GDM1 (cell line): ENCODE measurements around the gene STARD13.

Experiments
- DNase-seq: peaks from one replicate; lab custom pipeline; 2025; lab: John Stamatoyannopoulos, UW

The STARD13 gene

DNA sequence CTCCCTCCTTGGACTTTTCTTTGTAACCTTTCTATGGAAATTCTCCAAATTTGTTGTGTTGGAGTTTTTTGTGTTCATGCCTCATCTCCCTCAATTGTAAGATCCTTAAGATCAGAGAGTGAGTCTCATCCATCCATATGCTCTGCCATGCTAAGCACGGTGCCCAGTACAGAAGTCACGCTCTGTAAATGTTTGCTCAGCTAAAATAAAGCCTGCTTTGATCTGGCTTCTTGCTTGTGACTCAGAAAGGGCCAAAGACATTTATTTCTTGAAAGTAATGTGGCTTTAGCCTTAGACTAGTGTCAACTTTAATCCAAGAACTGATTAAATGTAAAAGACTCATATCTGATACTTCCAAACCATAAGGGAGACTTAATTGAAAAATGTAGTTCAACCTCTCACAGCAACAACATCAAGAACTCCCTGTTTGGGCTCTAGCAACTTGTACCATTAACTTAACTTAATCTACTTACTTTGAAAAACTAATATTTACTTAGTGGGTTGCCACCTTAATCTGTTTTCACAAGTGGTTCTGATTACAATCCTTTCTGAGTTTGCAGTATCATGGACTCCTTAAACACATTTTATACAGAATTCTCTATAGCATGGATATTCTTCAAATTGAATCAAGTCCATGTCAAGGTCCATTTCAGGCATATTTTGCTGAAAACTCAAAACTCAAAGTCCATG is 169.1 kb downstream of the STARD13 start:
- no peak for DNase-seq

DNA sequence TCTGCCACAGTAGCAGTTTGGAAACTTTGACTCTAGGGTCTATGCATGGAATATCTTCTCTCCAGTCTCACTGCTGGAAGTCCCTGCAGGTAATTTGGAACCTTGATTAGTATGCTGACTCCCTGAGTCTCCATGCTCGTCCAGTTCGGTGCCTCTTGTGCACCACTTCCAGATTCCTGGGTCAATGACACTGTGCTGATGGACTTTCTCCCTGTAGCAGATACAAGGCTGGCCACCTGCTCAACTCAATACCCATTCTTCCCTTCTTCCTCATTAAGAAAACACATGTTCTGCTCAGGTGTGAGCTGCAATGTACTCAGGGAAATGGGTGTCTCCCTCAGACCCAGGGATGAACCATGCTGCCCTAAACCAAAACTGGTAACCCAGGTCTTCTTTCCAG is 170.3 kb downstream of the STARD13 start:
- no peak for DNase-seq

DNA sequence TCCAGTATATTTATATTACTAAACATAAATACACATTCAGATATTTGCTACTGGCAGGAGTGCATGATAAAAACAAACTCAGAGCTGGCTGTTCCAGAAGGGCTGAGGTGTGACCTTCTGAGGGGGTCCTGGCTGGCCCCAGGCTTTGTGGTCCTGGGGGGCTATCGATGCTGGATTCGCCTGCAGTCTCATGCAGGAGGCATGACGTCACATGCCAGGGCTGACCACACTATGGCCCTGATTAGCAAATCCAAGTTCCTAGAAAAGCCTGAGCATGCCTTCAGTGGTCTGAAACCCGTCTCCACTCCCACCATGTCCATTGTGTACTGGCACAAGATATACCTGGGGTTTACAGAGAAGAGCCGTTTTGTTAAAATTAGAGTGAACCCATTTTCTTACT is 171.4 kb downstream of the STARD13 start:
- no peak for DNase-seq

DNA sequence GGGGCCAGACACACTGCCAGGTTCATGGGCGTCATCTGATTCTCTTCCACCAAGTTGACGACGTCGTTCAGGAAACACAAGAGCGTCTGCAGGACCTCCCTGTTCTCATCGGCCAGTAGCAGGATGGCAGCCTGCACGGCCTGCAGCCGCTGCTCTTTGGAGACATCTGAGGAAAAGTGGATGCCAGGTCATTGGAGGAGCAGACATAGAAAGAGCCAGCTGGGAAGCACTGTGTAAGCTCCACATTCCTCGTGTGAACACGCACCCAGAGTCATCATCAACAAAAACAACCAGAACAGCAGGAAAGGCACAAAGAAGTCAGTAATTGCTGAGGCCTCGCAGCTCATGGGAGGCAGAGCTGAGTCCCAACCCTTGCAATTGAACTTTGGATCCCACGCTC is 172.8 kb downstream of the STARD13 start:
- no peak for DNase-seq

DNA sequence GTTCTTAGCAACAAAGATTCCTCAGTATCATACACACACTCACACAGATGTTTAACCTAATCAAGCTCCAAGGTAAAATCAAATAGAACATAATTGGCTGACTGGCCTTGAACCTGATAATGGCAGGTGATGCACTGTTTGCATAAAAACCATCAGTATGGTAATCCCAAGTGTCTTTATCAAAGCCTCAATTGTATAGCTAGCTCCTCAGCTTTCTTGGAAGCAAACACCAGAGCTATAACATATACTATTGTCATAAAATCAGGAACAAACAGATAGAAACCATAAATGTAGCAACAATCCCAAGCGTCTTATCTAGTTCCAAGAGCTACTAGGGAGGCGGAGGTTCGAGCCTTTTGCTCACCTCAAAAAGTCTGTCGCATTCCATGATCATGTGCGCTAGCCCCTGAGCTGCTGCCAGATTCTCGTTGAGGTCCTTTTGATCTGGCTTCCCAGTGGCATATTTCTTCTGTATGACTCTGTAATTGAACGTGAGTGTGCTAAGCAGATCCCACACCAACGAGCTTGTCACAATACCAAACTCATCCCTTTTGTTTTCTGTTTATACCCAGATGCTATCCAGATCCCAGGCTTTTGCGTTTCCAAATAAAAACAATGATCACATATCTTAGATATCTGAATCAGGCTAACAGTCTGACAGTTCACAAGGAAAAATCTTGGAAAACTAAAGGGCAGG is 174.0 kb downstream of the STARD13 start:
- no peak for DNase-seq

DNA sequence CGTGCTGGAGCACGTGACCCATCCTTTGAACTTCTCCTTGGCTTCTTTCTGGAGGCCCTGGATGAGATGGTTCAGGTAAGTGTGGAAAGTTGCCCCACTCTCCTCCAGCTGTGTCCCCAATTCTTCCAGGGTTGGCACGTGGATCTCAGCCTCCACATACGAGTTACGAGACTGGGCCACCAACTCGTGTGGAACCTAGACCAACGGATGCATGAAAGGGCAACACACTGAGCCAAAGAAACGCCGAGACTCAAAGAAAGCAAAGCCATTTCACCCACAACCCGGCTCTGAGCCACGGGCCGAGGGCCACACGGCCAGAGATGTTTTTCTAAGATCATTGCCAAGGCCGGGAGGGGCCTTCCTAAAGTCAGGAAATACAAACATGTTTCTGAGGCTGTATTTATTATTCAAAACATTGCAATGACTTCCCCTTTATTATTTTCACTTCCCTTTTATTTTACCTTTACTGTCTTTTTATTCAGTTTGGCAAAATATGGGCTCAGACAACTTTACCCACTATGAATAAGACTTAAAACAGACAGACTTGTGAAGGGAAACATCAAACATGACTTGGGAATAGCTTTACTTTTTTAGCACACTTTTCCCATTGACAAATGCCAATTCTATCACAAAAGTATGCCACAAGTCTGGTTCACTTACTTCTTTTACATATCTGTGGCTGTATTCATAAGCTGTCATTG is 174.7 kb downstream of the STARD13 start:
- no peak for DNase-seq

DNA sequence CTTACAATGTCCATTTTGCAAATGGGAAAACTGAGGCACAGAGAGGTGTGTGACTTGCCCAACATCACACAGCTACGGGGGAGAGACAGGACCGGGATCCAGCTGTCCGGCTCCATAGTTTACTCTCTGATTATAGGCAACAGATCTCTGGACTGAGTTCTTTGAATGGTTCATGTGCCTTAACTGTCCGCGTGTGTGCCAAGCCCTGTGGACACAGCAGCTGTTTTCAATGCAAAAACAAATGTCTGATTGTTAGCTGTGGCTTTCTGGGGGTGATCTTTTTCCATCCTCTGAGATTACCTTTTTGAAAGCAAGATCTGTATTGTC is 175.2 kb downstream of the STARD13 start:
- no peak for DNase-seq

DNA sequence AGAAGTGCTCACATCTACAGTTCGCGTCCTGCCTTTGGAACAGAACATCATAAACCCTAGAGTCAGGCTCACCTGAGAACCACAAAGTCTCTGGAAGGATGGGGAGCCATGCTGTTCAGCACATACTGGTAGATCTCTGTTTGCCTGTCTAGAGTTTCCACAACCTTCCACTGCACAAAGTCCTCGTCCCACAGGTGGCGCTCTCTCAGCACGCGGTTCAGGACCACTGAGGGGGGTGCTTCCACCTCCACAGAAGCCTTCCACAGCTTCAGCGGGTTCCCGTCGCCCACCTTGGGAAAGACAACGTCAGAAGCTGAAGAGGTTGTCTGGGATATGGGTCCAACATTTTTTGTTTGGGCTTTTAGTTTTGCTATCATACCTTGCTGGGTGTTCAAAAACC is 175.8 kb downstream of the STARD13 start:
- no peak for DNase-seq

DNA sequence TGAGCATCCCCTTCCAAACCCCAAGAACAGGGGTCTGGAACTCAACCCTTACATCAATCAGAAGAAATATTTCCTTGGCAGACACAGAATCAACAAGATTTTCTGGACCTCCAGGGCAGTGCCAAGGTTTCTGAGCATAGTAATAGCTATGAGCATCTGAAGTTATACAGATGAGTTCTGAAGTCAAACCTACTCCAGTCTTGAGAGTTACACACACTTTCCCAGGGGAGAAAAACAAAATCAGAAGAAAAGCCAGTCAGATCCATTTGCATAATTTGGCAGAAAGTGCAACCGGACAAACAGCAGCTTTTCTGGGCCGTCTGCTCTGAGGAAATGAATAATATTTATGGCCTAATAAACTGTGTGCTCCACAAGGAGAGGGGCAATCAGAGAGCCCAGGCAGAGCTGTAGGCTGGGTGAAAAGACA is 176.3 kb downstream of the STARD13 start:
- DNase-seq = no peak

DNA sequence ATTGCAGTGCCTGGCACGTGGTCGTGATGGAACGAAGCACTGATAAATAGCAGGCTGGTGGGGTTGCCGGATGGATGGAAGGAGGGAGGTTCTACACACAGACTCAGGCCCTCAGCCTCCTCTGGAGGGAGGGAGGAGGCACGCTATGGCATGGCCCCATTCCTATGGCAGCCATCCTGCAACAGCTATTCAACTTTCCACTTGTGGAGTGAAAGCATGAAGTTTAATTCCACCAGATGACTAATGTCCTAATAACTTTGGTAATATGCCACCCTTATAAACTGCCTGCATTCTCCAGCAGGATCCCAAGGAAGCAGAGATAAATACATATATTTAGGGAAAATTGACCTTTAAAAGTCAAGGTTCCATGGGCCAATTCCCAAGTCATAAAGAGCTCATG is 176.9 kb downstream of the STARD13 start:
- DNase-seq = no peak

DNA sequence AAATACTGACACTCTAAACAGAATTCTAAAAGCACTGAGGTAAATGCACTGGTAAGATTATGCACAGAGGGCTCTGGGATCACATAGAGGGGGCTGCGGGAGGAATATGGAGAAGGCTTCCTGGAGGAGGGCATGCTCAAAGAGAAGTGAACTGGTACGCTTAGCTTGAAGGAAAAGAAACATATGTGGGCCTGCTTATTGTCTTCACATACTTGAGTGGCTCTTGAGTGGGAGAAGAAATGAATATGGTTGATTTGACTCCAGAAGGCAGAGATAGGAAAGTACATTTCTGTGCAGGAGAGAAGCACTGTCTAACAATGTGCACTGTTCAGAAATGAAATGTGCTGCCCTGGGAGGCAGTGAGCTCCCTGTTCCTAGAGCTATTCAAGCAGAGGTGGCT is 178.2 kb downstream of the STARD13 start:
- DNase-seq = no peak

DNA sequence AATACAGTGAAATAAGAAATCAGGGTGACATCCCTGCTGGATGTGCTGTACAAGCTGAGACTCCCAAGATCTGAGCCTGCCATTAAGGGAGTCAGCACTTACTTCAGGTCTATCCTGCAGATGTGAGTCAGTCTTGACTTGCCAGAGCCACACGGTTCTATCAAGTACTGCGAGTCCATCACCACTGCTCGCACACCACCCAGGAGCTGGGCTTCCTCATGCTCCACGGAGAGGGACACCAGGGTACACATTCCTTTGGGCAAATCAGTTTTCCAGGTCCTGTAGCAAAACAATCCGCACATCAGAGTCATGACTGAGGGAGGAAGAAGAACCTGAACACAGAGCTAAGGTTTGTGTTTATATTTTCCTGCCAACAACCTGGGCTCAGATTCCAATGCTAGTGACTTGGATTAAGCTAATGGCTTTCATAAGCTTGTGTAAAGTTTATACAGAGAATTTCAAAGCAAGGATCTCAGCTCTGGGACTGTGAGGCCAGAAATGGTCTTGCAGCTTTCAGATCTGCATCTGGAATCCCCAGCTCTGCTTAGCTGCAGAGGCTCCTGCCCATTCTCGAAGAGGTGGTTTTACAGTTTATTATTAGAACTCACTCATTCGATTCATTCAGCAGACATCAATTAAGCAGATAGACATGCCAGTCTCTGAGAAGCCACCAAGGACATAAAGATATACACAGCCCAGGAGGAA is 178.7 kb downstream of the STARD13 start:
- DNase-seq = no peak

DNA sequence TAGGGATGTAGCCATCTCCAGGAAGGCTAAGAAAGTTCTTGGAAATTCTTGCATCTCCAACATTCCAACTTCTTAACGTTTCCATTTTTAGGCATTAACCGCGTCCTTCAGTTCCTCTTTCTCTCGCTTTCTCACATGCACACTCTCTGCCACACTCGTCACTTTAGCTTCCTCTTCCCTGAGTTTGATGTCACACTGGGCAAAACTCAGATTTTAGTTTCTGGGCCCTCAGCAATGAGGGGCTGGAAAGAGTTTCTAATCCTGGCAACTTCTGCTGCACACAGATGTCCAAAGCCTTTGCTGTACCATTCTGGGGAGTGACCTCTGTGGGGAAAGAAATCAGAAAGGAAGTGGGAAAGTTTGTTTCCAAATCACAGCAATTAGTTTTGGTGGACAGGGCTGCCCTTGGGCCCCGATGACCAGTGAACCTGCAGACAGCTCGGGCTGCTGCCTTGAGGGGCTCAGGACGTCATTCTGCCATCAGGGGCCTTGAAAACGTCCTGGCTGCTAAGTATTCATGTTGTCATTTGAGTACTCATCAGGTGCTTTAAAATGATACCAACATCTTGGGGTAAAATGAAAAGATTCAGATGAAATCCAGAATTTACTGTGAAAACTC is 180.1 kb downstream of the STARD13 start:
- peak; percentile 35 for DNase-seq

DNA sequence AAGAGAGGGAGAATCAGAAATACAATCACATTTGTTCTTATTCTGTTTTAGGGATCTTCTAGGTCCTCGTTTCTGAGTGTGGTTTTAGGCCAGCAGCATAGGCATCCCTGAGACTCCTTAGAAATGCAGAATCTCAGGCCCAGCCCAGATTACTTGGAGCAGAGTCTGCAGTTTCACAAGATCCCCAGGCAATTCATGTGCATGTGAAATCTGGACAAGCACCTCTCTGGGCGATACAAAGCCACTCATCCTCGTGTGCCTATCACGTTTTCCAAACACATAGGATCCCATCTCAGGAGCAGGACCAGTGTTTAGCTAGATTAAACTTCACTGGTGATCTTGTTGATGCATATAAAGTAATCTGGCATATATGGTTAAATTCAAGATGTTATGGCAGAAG is 182.1 kb downstream of the STARD13 start:
- DNase-seq = no peak

DNA sequence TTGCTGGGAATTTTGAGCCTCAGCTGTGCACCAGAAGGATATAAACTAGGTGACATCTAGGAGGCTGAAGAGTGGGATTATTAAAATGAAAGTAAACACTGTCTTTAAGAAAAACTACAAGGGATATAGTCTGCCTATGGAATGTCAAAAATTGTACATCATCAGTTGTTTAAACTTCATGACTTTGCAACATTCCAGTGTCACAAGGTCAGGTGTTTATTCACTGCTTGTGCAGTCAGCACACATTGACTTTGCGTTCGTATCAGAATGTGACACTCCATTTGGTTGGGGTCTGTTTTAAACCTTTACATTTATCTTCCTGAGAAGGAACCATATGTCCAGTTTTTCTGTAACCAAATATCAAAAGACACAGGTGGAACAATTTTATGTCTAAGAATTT is 183.7 kb downstream of the STARD13 start:
- no peak for DNase-seq

DNA sequence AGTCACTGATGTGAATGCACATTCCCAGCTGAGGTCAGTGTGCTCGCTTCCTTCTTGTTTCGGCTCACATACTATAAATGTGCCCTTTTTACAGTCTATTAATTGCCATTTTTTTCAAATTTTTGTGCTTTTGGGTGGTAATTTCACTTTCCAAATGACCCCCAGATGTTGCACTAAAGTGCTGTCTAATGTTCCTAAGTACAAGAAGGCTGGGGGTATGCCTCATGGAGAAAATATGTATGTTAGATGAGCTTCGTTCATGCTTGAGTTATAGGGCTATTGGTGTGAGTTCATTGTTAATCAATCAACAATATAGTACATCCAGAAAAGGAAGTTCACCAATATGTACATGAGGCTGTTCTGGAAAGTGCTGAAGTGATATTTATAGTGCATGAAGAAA is 184.7 kb downstream of the STARD13 start:
- no peak for DNase-seq

DNA sequence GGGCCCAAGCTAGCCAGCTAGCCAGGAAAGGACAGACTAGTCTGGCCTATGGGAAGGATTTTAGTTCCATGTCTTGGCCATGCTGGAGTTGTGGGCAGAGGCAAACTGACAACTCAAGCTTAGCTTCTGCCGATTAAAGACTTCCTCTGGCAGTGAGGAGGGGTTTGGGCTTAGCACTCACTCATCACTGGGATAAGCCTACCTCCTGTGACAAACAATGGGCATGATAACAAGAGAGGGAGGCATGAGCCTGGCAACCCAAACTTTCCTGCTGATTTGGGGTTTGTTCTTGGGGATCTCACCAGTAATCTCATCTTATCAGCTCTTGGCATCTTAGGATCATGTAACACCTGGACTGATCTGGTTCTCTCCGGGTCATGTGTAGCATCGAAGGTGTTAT is 185.7 kb downstream of the STARD13 start:
- DNase-seq = no peak

DNA sequence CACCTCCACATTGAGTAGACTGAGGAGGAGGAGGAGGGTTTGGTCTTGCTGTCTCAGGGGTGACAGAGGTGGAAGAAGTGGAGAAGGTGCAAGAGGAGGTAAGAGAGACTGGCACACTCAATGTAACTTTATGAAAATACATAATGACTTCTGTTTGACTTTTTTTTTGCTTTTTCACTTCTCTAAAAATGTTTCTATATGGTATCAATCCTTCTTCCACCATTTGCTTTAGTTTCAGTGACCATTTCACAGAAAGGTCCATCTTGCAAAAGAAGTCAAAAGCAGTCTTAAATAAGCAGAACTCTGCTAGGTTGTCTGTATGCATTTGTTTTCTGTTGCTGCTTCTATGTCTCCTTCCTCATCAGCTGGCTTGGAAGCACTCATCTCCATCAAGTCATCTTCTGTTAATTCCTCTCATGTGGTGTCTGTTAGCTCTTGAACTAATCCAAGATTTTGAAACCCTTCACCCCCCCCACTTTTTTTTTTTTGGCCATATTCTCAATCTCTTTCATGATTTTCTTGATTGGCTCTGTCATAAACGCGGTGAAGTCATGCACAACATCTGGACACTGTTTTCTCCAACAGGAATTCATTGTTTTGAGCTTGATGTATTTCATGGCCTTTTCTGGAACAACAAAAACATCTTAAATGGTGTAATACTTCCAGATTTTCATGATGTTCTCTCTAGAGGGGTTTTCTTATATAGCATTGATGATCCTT is 188.5 kb downstream of the STARD13 start:
- DNase-seq = no peak

DNA sequence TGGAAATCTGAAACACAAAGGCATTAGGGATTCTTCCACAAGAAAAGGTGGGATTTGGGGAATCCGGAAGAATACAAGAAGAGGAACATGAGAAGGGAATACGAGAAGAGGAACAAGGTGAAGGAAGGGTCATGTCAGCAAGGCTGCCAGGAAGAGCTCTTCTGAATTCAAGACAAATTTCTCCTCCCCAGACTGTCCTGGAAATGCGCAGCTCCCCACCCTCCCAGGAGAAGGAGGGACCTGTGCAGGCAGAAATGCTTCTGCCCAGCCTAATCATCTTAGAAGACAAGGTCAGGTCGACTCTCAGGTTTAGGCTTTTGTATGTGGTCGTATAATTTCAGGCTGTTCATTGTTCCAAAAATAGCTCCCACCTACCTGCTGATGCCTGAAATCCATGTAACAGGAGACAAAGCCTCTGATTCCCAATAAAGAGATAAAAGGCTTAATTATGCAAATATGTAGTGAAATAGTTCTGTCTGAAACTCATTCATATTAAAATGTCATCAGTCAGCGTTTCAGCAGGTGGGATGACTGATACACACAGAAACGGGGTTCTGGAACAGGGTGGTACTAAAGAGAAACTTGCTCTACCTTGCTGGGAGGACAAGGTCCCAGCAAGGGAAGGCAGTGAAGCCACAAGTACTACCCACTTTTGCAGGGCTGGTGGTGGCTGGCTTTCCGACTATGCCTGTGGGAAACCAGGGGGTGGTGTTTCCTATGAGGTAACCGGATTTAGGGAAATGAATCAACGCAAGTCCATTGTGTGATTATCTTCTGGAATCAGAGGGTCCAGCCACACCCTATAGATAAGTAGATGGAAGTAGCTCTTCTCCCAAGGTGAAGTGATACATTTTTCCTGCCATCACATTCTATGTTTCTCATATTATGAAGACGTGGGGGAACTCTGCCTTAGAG is 193.2 kb downstream of the STARD13 start:
- DNase-seq = no peak

DNA sequence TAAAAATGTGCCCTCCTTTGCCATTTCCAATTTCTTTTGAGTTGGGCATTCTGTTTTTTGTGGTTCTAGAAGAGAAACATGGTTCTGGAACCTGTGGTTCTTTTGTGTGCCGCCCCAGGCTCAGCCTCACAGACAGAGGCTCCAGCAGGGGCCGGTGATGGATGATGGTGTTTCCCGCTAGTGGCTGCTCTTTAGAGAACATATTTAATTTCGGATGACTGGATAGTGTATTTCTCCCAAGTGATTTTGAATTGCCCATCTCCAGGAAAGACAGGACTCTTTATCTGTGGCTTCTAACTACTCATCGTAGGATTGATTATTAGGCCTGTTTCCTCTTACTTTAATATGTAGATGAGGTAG is 194.2 kb downstream of the STARD13 start:
- DNase-seq = no peak
